GM19397 (cell line): ENCODE results near the gene CCSAP.

Source experiments
- ATAC-seq: cut with Tn5 transposase; IDR thresholded peaks from one replicate; pipeline ENCODE4 v1.9.1; 2021; ENCODE audit warnings: mild to moderate bottlenecking, moderate library complexity; ENCODE audit not compliant: unreplicated experiment

The CCSAP gene

GRCh38 chr1:229365569-229365968 lies 22.7 kb upstream of the CCSAP start:
- ATAC-seq = no peak

GRCh38 chr1:229364207-229365065 lies 21.6 kb upstream of the CCSAP start:
- no peak for ATAC-seq

- no peak for ATAC-seq
These were observed 20.9 kb upstream of the CCSAP start for GRCh38 chr1:229363723-229364122.

GRCh38 chr1:229360420-229360819 lies 17.6 kb upstream of the CCSAP start:
- no peak for ATAC-seq

GRCh38 chr1:229355661-229356060 lies 12.8 kb upstream of the CCSAP start:
- ATAC-seq = no peak

GRCh38 chr1:229354226-229354625 lies 11.4 kb upstream of the CCSAP start:
- ATAC-seq = no peak

GRCh38 chr1:229352975-229353374 lies 10.1 kb upstream of the CCSAP start:
- no peak for ATAC-seq

GRCh38 chr1:229349463-229350385 lies 6.9 kb upstream of the CCSAP start:
- no peak for ATAC-seq

GRCh38 chr1:229347528-229347927 lies 4.7 kb upstream of the CCSAP start:
- no peak for ATAC-seq

GRCh38 chr1:229344937-229345684 lies 2.3 kb upstream of the CCSAP start:
- ATAC-seq = no peak

GRCh38 chr1:229344139-229344538 lies 1.3 kb upstream of the CCSAP start:
- ATAC-seq = no peak

GRCh38 chr1:229341774-229342655 lies 832 bp downstream of the CCSAP start:
- ATAC-seq = peak; percentile 71

- no peak for ATAC-seq
These were observed 2.4 kb downstream of the CCSAP start for GRCh38 chr1:229340496-229340895.

- no peak for ATAC-seq
These were observed 3.3 kb downstream of the CCSAP start for GRCh38 chr1:229339520-229339919.

- no peak for ATAC-seq
These were observed 3.8 kb downstream of the CCSAP start for GRCh38 chr1:229339086-229339485.

- no peak for ATAC-seq
These were observed 6.5 kb downstream of the CCSAP start for GRCh38 chr1:229336345-229336744.

- ATAC-seq = no peak
These were observed 8.1 kb downstream of the CCSAP start for GRCh38 chr1:229334716-229335115.

- no peak for ATAC-seq
These were observed 8.6 kb downstream of the CCSAP start for GRCh38 chr1:229334269-229334668.

- no peak for ATAC-seq
These were observed 14.1 kb downstream of the CCSAP start for GRCh38 chr1:229328598-229329362.
